Ureter (tissue), 1 donor: ENCODE measurements around the gene CYP4F12. TPM values are rescaled to one million over a fixed set of nuclear protein-coding genes. Genes with fewer than 3 reads are reported as not detected.
A peak's percentile ranks its signal among the peaks of the same experiment; 100 is the strongest.
"Not testable (repeated sequence)": the region's sequence is repeated elsewhere in the genome, so short reads cannot be mapped to it uniquely, and the experiment has no call there.

Source experiments
- DNase-seq: peaks from one replicate; pipeline ENCODE4 v3.0.0-alpha.2; 2020; ENCODE audit warnings: low spot score
- total RNA-seq: library from RNA; stranded (reverse); gene quantifications from one replicate; pipeline ENCODE4 v1.2.4, GENCODE V29; 2023
- donor health status: DM: yes; HTN: yes; CAD: no.

Gene CYP4F12
- total RNA-seq, 1 donor from 2014 or later: 98.1 TPM

DNA sequence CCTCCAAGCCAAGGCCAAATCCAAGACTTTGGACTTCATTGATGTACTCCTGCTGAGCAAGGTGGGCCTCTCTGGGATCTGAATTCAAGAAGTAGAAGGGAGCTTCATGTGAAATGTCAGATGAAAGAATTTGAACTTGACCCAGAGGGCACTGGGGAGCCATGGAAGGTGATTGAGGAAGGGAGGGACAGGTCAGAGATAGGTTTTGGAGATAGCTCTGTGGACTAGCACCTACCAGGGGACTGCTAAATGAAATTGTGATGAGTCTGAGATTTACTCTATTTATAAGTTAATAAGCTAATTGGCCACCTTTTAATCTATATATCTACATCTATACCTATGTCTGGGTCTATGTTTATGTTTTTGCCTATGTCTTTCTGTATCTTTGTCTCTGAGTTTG lies 22.8 kb upstream of the CYP4F12 start:
- DNase-seq: not testable (repeated sequence)

DNA sequence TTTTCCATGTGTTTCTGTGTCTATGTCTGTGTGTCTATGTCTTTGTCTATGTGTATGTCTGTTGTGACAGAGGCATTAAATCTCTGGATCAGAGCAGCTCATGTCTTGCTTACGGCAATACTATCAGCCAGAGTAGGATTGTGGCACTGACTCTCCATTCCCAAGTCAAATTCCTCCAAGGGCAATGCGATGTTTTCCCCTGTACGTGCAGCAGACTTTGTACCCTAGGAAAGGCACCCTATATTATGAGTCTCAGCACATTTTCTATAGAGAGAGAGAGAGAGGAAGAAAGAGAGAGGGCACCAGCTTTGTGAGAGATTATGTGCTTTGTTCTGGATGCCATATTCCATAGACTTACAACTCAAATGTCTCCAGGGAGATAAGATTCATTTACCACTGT lies 21.1 kb upstream of the CYP4F12 start:
- DNase-seq: no peak

DNA sequence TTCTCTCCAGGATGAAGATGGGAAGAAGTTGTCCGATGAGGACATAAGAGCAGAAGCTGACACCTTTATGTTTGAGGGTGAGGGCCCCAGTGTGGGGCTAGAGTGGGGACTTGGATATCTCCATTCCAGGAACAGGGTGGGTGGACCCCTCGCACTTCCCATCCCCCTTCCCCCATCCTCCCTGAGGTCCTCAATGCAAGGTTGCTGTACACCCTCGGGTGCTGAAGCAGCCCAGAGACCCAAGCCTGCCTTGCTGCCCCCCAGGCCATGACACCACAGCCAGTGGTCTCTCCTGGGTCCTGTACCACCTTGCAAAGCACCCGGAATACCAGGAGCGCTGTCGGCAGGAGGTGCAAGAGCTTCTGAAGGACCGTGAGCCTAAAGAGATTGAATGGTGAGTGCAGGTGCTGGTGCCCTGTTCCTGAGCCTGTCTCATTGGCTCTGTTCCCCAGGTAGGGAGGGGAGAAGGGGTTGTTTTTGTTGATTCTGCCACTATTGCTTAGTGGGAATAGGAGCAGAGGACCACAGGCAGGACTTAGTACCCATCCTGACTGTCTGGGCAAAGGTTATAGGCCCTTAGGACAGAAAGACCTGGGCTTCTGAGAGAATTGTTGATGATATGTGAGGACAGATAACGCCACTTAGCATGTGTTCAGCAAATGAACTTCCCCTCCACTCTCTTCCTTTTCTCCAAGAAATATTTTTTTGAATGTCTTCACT lies 20.2 kb upstream of the CYP4F12 start:
- no peak for DNase-seq

DNA sequence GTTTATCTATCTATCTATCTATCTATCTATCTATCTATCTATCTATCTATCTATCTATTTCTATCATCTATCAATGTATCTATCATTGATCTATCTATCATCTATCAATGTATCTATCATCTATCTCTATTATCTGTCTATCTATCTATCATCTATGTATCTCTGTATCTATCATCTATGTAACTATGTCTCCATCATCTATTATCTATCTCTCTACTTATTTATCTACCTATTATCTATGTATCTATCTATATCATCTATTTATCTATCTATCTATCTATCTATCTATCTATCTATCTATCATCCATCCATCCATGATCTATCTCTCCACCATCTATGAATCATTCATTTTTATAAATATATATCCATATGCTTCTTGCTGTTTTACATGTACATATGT lies 16.4 kb upstream of the CYP4F12 start:
- no peak for DNase-seq

DNA sequence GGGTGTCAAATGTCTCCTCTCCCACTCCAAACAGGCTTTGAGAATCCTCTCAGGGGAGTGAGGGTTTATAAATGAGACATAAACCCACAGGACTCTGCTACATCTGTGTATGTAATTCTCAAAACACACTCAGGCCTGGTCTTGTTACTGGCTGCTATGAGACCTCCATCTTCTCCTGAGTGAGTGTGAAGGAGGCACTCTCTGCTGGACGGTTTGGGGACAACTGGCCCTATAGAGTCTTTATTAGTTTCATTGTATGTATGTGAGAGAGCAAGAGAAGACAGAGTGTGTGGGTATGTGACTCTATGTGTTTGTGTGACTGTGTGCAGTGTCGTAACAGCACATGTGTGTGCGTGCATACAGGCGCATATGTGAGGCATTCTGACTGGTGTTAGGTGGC lies 9.6 kb upstream of the CYP4F12 start:
- DNase-seq: no peak

DNA sequence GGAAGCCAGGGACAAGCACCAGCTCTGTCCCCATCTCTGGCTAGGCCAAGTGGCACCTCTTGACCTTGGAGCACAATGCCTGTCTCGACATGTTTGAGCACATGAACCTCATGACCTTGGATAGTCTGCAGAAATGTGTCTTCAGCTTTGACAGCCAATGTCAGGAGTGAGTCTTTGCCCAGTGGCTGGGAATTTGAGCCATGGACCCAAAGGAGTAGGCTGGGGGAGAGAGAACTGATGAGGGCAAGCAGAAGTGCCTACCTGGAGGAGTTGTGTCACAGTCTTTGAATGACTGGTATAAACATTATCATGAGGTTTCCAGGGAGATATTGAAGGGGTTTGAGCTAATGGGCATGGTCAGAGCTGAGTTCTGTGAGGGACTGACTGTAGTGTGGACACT lies 6.7 kb upstream of the CYP4F12 start:
- no peak for DNase-seq

DNA sequence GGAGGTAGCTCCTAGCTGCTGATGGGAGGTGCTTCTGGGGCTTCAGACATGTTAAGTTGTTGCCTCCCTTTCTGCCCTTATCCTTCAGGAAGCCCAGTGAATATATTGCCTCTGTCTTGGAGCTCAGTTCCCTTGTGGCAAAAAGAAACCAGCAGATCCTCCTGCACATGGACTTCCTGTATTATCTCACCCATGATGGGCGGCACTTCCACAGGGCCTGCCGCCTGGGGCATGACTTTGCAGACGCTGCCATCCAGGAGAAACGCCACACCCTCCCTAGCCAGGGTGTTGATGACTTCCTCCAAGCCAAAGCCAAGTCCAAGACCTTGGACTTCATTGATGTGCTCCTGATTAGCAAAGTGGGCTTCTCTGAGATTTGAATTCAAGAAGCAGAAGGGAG lies 6.0 kb upstream of the CYP4F12 start:
- no peak for DNase-seq

DNA sequence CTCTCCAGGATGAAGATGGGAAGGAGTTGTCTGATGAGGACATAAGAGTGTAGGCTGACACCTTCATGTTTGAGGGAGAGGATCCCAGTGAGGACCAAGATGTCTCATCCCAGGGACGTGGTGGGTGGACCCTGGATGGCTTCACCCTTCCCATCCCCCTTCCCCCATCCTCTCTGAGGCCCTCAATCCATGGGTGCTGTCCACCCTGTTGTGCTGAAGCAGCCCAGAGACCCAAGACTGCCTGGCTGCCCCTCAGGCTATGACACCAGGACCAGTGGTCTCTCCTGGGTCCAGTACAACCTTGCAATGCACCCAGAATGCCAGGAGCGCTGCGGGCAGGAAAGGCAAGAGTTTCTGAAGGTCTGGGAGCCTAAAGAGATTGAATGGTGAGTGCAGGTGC lies 3.4 kb upstream of the CYP4F12 start:
- DNase-seq: no peak

DNA sequence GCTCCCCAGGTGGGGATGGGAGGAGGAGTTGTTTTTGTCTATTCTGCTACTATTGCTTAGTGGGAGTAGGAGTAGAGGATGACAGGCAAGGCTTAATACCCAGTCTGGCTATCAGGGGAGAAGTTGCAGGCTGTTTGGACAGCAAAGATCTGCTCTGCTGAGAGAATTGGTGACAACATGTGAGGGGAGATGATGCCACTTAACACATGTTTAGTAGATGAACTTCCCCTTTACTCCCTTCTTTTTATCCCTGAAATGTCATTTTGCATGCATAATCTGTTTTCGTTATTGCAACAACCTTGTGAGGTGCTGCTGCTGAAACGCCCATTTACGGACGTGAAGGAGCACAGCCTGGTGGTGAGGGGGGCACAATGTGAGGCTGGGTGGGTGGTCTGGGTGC lies 3.0 kb upstream of the CYP4F12 start:
- DNase-seq: no peak

DNA sequence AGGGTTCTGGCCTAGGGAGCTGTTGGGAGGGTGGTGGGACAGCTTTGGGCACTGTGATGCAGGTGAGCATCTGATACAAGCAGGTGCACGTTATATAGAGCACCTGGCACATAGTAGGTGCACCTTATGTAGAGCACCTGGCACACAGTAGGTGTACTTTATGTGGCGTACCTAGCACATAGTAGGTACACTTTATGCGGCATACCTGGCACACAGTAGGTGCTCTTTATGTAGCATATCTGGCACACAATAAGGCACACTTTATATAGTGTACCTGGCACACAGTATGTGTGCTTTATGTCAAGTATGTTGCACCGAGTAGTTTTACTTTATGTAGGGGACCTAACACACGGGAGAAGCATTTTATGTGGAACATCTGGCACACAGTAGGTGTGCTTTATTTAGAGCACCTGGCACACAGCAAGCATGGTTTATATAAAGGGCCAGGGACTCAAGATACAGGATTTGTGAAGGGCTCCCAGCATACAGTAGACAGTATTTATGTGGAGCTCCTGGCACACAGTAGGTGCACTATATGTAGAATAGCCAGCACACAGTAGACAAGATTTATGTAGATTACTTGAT lies 1.6 kb upstream of the CYP4F12 start:
- DNase-seq: no peak

DNA sequence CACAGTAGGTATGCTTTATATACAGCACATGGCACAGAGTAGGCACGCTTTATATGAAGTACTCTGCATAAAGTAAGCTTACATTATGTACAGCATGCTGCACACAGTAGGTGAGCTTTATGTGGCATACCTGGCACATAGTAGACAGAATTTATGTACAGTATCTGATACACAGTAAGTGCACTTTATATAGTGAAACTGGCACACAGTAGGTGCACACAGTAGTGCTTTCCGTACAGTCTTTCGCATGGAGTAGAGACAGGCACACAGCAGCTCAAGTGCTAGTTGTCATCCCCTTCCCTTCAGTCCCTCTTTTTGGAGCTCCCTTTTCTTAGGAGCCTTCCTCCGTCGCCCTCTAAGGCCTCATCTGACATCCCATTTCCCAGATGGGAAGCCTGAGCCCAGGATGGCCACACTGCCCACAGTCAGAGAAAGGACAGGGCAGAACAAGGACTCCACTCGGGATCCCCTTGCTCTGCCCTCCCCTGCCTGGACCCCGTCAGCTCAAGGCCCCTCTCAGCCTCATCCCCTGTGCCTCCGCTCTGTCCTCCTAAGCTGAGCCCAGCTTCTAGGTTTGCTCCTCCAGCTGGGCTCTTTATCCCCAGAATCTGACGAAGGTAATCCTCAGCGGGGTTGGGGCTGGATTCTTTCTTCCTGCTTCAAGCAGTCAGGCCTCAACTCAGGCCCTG lies 852 bp upstream of the CYP4F12 start:
- DNase-seq: no peak

DNA sequence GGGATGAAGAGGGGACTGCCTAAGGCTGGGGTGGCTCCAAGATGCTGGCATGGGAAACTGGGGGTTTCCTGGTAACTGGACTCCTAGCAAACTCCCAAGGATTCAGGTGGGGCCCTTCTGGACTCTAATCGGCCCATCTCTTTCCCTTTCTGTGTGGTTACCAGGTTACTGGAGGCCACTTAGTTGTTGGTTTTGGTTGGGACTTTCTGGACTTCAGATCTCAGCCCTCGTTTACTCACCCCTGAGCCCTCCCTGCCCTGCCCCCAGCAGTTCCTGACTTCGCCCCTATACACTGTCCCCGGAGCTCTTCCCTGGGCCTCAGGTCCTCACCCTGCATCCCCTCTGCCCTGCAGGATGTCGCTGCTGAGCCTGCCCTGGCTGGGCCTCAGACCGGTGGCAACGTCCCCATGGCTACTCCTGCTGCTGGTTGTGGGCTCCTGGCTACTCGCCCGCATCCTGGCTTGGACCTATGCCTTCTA lies 328 bp downstream of the CYP4F12 start:
- DNase-seq: no peak

DNA sequence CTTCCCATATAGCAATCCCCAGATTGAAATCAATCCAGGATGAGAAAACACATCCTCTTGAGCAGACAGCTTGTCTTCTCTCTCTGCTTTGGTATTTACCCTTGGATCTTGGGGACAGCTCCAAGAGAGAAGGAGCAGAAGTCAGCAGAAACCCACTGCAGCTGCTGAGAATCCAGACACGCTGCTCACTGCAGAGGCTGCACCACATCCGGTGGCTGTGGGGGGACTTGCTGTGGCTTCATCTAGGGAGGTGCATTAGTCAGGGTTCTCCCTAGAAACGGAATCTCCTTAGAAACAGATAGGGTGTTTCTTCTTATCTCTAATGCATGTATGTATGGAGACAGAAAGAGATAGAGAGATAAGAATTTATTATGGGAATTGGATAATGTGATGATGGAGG lies 2.7 kb downstream of the CYP4F12 start:
- no peak for DNase-seq

DNA sequence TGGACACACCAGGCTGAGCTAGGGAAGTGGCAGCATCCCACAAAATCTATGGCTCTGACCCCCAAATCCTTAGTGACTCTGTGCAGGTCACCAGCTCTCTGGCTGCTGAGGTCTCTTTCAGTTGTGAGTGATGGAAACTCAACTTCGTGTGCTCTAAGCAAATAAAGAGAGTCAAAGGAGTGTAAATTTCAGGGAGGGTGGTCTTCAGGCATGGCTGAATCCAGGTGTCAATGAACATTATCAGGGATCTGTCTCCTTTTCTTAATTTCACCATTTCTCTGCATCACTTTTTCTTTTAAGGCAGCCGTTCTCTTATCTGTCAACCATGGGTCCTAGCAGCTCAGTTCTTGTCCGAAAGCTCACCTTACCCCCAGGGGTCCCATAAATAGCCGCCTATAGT lies 6.2 kb downstream of the CYP4F12 start:
- no peak for DNase-seq

DNA sequence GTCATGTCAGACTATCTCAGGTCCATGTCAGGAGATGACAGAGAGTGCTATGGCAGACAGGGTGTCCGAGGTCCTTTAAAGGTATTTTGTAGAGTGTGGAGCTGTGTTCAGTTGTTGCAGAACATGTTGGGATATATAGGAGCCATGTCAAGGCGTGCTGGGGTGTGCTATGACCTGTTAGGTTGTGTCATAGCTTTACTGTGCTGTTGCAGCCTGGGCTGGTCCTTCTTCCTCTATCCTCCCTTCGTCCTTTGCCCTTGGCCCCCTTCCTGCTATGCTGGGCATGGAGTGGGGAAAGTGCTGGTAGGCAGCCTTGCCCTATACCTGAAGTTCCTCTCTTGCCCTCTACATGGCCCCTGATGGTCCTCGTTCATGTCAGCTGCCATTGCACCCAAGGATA lies 7.0 kb downstream of the CYP4F12 start:
- DNase-seq: not testable (repeated sequence)

DNA sequence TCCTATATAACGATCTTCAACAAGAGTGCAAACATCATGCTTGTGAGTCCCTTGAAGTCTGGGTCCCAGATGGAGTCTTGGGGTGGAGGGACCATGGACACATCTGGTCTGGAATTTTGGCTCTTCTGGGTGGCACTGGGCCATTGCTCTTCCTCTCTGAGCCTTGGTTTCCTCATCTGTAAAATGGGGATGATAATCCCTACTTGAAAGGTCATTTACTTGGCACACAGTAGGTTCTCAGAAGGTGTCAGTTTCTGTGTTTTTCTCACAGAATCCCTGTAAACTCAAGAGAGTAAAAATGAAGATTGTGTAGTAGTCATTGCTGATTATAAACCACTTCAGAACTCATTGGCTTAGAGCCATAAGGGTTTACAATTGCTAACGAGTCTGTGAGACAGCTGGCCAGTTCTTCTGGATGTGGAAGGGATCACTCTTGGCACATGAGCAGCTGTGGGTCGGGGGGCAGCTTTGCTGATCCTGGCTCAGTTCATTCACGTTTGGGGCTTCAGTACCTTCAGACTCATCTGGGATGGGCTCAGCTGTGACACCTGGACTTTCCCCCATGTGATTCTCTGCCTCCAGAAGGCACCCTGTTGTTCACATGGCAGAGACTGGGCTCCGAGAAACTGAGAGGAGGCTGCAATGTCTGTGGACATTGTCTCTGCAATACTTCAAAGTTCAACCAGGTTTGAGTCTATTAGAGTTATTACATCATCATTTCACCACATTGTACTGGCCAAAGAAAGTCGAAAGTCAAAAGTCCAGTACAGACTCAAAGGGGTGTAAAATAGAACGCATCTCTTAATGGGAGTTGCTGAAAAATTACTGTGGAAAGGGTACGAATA lies 7.8 kb downstream of the CYP4F12 start:
- no peak for DNase-seq

DNA sequence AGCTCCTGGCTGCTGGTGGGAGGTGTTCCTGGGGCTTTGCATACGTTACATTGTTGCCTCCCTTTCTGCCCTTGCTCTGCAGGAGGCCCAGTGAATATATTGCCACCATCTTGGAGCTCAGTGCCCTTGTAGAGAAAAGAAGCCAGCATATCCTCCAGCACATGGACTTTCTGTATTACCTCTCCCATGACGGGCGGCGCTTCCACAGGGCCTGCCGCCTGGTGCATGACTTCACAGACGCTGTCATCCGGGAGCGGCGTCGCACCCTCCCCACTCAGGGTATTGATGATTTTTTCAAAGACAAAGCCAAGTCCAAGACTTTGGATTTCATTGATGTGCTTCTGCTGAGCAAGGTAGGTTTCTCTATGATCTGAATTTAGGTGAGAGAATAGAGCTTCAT lies 10.5 kb downstream of the CYP4F12 start:
- no peak for DNase-seq

DNA sequence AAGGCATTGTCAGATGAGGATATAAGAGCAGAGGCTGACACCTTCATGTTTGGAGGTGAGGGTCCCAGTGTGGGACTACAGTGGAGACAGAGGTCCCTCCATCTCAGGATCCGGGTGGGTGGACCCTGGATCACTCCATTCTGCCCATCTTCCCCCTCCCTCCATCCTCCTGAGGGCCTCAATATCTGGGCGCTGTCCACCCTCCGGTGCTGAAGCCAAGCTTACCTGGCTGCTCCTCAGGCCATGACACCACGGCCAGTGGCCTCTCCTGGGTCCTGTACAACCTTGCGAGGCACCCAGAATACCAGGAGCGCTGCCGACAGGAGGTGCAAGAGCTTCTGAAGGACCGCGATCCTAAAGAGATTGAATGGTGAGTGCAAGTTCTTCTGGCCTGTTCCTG lies 11.9 kb downstream of the CYP4F12 start:
- DNase-seq: no peak

DNA sequence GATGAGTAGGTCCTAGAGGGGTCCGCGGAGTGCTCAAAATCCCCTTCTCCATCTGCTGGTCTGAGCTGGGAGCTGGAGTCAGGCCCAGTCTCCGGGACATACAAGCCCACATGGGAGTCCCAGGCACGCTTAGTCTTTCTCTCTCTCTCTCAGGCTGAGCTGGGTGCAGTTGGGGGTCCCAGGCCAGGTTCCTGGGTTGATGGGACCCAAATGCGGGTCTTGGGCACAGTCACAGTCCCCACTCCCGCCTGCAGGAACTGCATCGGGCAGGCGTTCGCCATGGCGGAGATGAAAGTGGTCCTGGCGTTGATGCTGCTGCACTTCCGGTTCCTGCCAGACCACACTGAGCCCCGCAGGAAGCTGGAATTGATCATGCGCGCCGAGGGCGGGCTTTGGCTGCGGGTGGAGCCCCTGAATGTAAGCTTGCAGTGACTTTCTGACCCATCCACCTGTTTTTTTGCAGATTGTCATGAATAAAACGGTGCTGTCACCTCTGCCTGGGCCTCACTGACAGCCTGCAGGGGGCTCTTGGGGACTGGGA lies 23.8 kb downstream of the CYP4F12 start:
- no peak for DNase-seq

DNA sequence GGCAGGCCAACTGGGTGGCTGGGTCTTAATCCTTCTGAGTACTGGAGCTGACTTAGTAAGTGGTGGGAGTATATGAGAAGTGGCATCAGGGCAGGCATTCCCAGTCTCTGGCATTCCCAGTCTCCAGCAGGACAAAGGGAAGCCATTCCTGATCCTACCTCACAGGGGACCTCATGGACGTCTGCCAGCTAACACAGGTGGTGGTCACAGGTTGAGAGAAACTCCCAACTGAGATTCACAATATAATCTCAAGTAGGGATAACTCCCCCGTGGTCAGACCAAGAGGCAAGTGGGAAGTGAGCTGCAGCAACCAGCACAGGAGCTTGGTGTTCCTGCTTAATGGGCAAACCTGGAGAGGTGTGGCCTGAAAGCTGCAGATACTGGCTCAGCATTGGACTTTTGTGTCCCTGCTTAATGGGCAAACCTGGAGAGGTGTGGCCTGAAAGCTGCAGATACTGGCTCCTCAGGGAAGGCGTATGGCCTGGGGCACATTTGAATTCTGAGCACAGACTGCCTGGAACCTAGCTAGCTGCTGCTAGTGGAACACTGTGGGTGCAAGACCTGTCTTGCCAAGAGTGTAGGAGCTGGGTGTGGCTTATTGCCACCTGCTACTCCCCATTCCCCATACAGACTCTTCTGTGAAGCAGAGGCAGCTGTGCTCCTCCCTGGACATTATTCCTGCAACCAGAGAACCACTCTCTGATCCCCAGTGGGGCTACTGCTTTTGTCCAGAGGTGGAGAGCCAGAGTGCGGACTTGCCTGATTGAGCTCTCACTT lies 29.1 kb downstream of the CYP4F12 start:
- peak; percentile 77 for DNase-seq

DNA sequence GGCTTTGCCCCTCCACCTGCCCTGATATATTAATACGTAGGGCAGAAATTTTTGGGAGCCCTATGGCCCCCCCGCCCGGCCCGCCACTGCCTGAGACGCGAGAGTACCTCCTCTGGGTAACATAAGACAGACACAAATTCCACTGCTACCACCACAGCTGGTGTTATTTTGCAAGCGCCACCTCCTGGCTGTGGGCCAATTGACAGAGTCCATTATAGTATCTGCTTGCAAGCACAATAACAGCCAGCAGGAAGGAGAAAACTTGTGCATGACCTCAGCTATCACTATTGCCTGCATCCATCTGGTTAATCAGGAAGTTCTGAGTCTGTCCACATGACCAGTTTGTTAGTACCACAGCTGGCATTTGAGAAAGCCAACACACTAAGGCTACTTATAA lies 29.6 kb downstream of the CYP4F12 start:
- peak; percentile 91 for DNase-seq
